Glutamatergic neuron (in vitro differentiated cells): ENCODE data around the gene CLIP1. TPM values are rescaled to one million over a fixed set of nuclear protein-coding genes. Genes with fewer than 3 reads are reported as not detected.

Experiments used
- DNase-seq: peaks from one replicate; pipeline ENCODE4 v3.0.0; 2022
- H3K27ac Mint-ChIP-seq: one replicate; pipeline ENCODE4 v1.8.0; 2020; ENCODE audit warnings: mild to moderate bottlenecking, mixed read lengths, inconsistent platforms; ENCODE audit not compliant: unreplicated experiment
- H3K27me3 Mint-ChIP-seq: one replicate; pipeline ENCODE4 v1.8.0; 2020; ENCODE audit warnings: mild to moderate bottlenecking, moderate library complexity, mixed read lengths, inconsistent platforms; ENCODE audit not compliant: unreplicated experiment
- H3K36me3 Mint-ChIP-seq: one replicate; pipeline ENCODE4 v1.8.0; 2020; ENCODE audit warnings: mild to moderate bottlenecking, mixed read lengths, inconsistent platforms; ENCODE audit not compliant: unreplicated experiment
- H3K4me1 Mint-ChIP-seq: one replicate; pipeline ENCODE4 v1.8.0; 2020; ENCODE audit warnings: mild to moderate bottlenecking, low read depth, mixed read lengths, inconsistent platforms; ENCODE audit not compliant: unreplicated experiment
- H3K4me3 Mint-ChIP-seq: one replicate; pipeline ENCODE4 v1.8.0; 2020; ENCODE audit warnings: mild to moderate bottlenecking, mixed read lengths, inconsistent platforms; ENCODE audit not compliant: unreplicated experiment
- H3K9me3 Mint-ChIP-seq: one replicate; pipeline ENCODE4 v1.8.0; 2020; ENCODE audit warnings: mild to moderate bottlenecking, moderate library complexity, mixed read lengths, inconsistent platforms; ENCODE audit not compliant: unreplicated experiment
- total RNA-seq: library from RNA; stranded (reverse); fragmentation: NEBNext Ultra II Directional; extraction: Animal tissue kit (Norgen Biotek cat#: 25700); gene quantifications from one replicate; pipeline ENCODE4 v1.2.1, GENCODE V29; 2021; ENCODE audit not compliant: unreplicated experiment
- TF ChIP-seq, protein P1 (sequence below): fragments of 200-600 bp; sonication (generic); IDR thresholded peaks from one replicate; pipeline ENCODE4 v1.5.0; 2021; ENCODE audit not compliant: partially characterized antibody, unreplicated experiment

The CLIP1 gene
- total RNA-seq, 1 donor from 2014 or later: 65.7 TPM

DNA sequence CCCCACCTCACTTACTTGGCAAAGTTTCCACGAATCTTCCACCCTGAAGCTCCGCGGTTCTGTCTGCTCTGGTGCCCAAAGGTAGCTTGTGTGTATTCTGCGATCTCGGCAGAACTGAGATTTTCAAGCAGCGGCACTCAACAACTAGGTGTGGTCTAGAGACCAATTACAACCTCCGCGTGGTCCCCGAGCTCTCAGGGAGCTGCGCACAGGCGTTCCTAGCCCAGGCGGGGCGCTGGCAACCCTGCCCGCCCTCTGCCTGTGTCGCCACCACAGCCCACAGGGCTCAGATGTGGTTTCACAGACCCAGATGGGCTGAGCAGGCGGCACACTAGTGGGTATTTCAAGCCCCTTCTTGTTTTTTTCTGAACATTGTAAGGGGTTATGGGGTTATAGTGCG, 195.1 kb downstream of the CLIP1 start:
- Mint-ChIP-seq H3K4me3 (peak overlapping the region; percentile 90), H3K4me1 (peaks cover 21% of the 10 kb centered on the region), H3K36me3 (no peaks in the 10 kb centered on the region), H3K27me3 (peaks cover 9% of the 10 kb centered on the region), H3K9me3 (peaks cover 8% of the 10 kb centered on the region), H3K27ac (peak overlapping the region; percentile 97)
- TF ChIP-seq, protein P1, sequence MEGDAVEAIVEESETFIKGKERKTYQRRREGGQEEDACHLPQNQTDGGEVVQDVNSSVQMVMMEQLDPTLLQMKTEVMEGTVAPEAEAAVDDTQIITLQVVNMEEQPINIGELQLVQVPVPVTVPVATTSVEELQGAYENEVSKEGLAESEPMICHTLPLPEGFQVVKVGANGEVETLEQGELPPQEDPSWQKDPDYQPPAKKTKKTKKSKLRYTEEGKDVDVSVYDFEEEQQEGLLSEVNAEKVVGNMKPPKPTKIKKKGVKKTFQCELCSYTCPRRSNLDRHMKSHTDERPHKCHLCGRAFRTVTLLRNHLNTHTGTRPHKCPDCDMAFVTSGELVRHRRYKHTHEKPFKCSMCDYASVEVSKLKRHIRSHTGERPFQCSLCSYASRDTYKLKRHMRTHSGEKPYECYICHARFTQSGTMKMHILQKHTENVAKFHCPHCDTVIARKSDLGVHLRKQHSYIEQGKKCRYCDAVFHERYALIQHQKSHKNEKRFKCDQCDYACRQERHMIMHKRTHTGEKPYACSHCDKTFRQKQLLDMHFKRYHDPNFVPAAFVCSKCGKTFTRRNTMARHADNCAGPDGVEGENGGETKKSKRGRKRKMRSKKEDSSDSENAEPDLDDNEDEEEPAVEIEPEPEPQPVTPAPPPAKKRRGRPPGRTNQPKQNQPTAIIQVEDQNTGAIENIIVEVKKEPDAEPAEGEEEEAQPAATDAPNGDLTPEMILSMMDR: no peak
- no peak for DNase-seq

DNA sequence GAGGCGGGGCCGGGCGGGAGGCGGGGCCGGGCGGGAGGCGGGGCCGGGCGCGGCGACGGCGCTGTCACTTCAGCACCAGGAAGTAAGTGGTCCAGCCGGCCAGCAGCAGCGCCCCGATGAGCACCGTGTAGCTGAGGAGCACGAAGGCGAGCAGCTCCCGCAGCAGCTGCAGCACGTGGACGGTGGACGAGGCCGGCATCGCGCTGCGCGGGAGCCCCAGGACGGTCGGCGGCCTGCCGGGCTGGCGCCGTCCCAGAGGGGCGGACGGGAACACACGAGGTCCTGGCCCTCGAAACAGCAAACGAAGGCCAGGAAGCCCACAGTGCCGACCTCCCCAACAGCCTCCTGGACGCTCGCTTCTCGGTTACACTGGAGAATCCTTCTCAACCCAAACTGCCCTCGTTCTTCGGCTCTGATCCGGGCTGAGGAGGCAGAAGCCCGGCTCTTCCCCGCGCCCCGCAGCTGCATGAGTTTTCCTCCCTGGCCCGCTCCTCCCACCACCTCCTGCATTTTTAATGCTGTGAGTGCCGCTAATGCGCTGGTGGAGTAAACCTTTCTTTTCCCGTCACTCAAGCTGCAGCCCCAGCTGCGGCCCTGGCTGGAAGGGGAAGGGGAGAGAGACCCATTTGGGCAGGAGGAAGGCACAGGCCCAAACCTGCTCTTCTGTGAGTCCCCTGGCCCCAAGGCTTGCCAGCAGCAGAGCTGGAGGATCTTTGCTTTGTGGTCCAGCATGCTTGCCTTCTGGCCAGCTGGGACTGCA, 195.9 kb downstream of the CLIP1 start:
- Mint-ChIP-seq H3K9me3 (peaks cover 10% of the 10 kb centered on the region), H3K36me3 (no peaks in the 10 kb centered on the region), H3K27ac (peak overlapping the region; percentile 97), H3K4me3 (peak overlapping the region; percentile 90), H3K4me1 (peaks cover 21% of the 10 kb centered on the region), H3K27me3 (peaks cover 9% of the 10 kb centered on the region)
- DNase-seq: peak; percentile 76
- TF ChIP-seq, protein P1: no peak

DNA sequence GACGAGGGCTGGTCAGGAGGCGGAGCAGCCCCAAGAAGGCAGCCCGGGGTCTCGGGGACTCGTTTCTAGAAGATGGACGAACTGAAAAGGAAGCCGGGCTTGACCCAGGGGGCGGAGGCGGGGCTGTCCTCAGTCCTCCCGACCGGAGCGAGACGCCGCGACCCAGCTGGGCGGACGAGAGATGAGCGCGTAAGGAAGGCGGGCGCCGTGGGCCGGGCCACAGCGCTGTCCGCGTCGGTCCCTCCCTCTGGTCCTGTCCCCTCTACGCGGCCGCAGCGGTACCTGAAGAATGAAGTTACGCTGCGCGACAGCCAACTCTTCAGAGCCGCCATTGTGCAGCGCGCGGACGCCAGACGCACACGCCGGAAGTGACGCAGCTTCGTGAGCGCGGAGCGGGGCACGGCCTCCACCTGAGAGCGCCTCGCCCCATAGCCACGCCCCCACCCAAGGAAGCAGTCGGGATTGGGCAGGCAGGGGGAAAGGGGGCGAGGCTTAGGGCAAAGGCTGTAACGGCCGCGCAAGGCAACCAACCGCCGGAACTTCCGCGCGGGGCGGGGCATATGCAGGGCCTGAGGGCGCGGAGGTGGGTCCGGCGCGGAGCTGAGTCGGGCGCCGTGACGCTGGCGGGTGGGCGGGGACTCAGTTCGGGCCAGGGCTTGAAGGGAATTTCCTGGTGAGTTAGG, 196.6 kb downstream of the CLIP1 start, which contains the start of gene DIABLO:
Gene DIABLO (minus strand): TSS at position 370 of the 683 bp plus-strand sequence. CDS start 38 bp downstream, at position 332.
- DNase-seq: peak; percentile 100
- no peaks in the 10 kb centered on the region for H3K36me3 Mint-ChIP-seq
- H3K4me3 Mint-ChIP-seq: peak within 1 kb of the TSS; percentile 90
- H3K27ac Mint-ChIP-seq: peak within 1 kb of the TSS; percentile 97
- H3K9me3 Mint-ChIP-seq: peaks cover 10% of the 10 kb centered on the region
- TF ChIP-seq, protein P1: no peak
- peaks cover 9% of the 10 kb centered on the region for H3K27me3 Mint-ChIP-seq
- H3K4me1 Mint-ChIP-seq: peaks cover 21% of the 10 kb centered on the region

Other genes starting within 250 kb of the CLIP1 start
- not detected for gene IL31, start 248.4 kb downstream of the CLIP1 start, total RNA-seq
- 4.3 TPM for gene LRRC43, start 239.5 kb downstream of the CLIP1 start, total RNA-seq
- gene B3GNT4, start 219.0 kb downstream of the CLIP1 start, total RNA-seq: 1.8 TPM
- gene DIABLO, start 196.6 kb downstream of the CLIP1 start, total RNA-seq: 68.7 TPM
- 49.2 TPM for gene VPS33A, start 156.2 kb downstream of the CLIP1 start, total RNA-seq
- 29.3 TPM for gene ZCCHC8, start 78.3 kb upstream of the CLIP1 start, total RNA-seq
- gene RSRC2, start 104.3 kb upstream of the CLIP1 start, total RNA-seq: 104 TPM
- 34.0 TPM for gene KNTC1, start 104.6 kb upstream of the CLIP1 start, total RNA-seq